ENCODE results near the gene HOXD12. TPM values are rescaled to one million over a fixed set of nuclear protein-coding genes. Genes with fewer than 3 reads are reported as not detected.
A peak's percentile ranks its signal among the peaks of the same experiment; 100 is the strongest.

HOXD12 gene
- total RNA-seq, 1 donor from 2014 or later, result not detected

GRCh38 chr2:176078541-176079284 lies 20.9 kb upstream of the HOXD12 start:
- peaks cover 21% of the 10 kb centered on the region for H3K4me1 Mint-ChIP-seq (ENCODE audit: low read depth)
- H3K4me3 Mint-ChIP-seq (ENCODE audit: unreplicated experiment), result peak overlapping the region; percentile 55
- DNase-seq (ENCODE audit: low spot score), result no peak
- H3K36me3 Mint-ChIP-seq (ENCODE audit: low read depth), result peaks cover 8% of the 10 kb centered on the region
- H3K27ac Mint-ChIP-seq (ENCODE audit: unreplicated experiment), result no peak overlapping the region
- H3K27me3 Mint-ChIP-seq (ENCODE audit: low read depth), result peaks cover 73% of the 10 kb centered on the region
- H3K9me3 Mint-ChIP-seq (ENCODE audit: low read depth), result no peaks in the 10 kb centered on the region
- TF ChIP-seq CTCF (IDR thresholded peaks at IDR 0.05), result no peak

- Mint-ChIP-seq H3K9me3 (ENCODE audit: low read depth) (no peaks in the 10 kb centered on the region), H3K4me1 (ENCODE audit: low read depth) (peaks cover 22% of the 10 kb centered on the region), H3K36me3 (ENCODE audit: low read depth) (peaks cover 8% of the 10 kb centered on the region), H3K4me3 (ENCODE audit: unreplicated experiment) (peak overlapping the region; percentile 55), H3K27me3 (ENCODE audit: low read depth) (peaks cover 75% of the 10 kb centered on the region), H3K27ac (ENCODE audit: unreplicated experiment) (no peak overlapping the region)
- TF ChIP-seq CTCF (IDR thresholded peaks at IDR 0.05), result no peak
- DNase-seq (ENCODE audit: low spot score), result no peak
These were observed 20.2 kb upstream of the HOXD12 start for GRCh38 chr2:176079285-176079830.

DNA sequence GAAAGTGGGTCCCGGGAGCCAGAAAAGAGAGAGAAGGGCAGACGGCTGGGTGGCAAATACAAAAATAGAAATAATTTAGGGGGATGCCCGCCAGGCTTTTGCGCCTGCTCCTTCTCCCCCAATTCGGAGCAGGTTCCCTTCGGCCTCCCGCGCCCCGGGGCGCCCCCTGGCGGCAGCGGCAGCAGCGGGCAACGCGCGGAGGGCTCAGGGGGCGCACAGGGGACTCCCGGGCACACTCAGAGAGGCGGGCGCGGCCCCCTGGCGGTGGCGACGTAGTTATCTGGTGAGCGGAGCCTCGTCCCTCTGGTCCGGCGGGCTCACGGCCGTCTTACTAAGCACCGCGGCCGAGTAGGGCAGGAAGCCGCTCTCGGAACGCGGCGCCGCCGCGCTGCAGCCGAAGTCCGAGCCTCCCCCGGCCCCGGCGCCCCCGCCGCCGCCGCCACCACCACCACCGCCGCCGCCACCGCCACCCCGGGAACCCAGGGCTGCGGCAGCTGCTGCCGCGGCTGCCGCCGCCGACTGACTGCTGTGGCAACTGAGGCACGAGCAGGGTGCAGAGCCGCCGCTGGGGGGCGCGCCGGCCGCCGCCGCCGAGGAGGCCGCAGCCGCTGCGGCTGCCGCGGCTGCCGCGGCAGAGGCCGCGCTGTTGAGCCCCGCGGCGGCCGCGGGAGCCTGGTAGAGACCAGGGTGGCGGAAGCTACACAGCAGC lies 19.6 kb upstream of the HOXD12 start:
- no peak for DNase-seq (ENCODE audit: low spot score)

GRCh38 chr2:176080540-176081375 lies 18.8 kb upstream of the HOXD12 start:
- no peak overlapping the region for H3K27ac Mint-ChIP-seq (ENCODE audit: unreplicated experiment)
- H3K27me3 Mint-ChIP-seq (ENCODE audit: low read depth), result peaks cover 73% of the 10 kb centered on the region
- H3K9me3 Mint-ChIP-seq (ENCODE audit: low read depth), result no peaks in the 10 kb centered on the region
- DNase-seq (ENCODE audit: low spot score), result no peak
- no peak for TF ChIP-seq CTCF (IDR thresholded peaks at IDR 0.05)
- peaks cover 6% of the 10 kb centered on the region for H3K36me3 Mint-ChIP-seq (ENCODE audit: low read depth)
- H3K4me3 Mint-ChIP-seq (ENCODE audit: unreplicated experiment), result peak overlapping the region; percentile 41
- H3K4me1 Mint-ChIP-seq (ENCODE audit: low read depth), result peaks cover 27% of the 10 kb centered on the region

More for the DNA sequence above, 19.6 kb upstream of the HOXD12 start:
- Mint-ChIP-seq H3K4me1 (ENCODE audit: low read depth) (peaks cover 27% of the 10 kb centered on the region), H3K27ac (ENCODE audit: unreplicated experiment) (no peak overlapping the region), H3K9me3 (ENCODE audit: low read depth) (no peaks in the 10 kb centered on the region), H3K4me3 (ENCODE audit: unreplicated experiment) (peak overlapping the region; percentile 55), H3K27me3 (ENCODE audit: low read depth) (peaks cover 75% of the 10 kb centered on the region), H3K36me3 (ENCODE audit: low read depth) (peaks cover 8% of the 10 kb centered on the region)
- peak; percentile 82 for TF ChIP-seq CTCF (IDR thresholded peaks at IDR 0.05)

Measured in chondrocyte (in vitro differentiated cells).